T-helper 22 cell (primary cell): ENCODE results near the gene LMF1.

Experiments
- DNase-seq: peaks from one replicate; pipeline ENCODE4 v3.0.0-alpha.2; 2020; ENCODE audit warnings: low read depth

The LMF1 gene

GRCh38 chr16:929227-930073 is 41.3 kb downstream of the LMF1 start:
- DNase-seq = no peak

DNA sequence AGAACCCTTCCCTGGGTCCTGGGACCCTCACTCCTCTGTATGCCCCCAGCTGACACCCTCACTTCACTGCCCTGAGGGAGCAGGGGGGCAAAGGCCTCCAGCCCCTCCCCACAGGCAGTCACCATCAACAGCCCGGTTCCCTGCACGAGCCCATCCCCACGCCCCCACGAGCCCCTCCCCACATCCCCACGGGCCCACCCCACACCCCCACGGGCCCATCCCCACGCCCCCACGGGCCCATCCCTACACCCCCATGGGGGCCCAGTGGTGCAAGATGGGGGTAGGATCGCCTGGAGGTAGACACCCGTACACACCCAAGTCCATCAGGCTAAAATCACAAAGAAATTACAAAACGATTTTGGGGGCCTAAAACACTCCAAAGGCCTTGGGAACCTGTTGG is 42.3 kb downstream of the LMF1 start:
- DNase-seq = no peak

GRCh38 chr16:927931-928330 is 42.9 kb downstream of the LMF1 start:
- DNase-seq = no peak

DNA sequence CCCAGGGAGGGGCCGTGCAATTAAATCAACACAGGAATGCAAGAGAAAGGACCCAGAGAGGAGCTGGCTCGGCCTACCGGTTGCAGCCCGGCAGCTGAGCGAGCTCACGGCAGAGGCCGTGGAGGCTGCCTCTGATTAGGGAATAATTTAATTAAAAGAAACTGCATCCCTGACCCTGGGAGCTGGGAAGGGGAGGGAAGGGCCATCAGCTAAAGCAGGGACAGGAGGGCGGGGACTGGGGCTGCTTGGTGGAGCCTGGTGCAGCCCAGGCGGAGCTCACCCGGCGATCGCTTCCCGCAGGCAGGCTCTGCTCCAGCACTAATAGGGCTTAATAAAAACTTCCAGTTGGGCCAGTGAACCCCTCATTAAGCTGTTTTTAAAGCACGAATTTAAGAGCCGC is 43.4 kb downstream of the LMF1 start:
- DNase-seq = no peak

DNA sequence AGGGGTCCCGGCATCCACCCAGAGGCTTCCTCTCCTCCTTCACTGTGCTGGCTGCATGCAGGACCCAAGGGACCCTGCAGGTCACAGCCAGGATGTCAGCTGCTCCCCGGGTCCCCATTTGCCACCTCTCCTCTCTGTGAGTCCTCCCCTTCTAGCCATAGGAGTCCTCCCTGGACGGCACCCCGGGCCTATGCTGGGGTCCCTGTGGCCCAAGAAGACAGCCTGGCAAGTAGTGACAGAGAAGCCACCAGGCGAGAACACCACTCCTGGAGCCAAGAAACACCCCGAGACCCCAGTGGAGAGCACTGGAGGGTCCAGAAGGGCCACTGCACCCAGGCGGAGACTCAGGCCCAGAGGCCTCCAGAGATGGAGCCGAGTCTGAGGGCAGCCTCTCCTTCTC is 44.1 kb downstream of the LMF1 start:
- no peak for DNase-seq

DNA sequence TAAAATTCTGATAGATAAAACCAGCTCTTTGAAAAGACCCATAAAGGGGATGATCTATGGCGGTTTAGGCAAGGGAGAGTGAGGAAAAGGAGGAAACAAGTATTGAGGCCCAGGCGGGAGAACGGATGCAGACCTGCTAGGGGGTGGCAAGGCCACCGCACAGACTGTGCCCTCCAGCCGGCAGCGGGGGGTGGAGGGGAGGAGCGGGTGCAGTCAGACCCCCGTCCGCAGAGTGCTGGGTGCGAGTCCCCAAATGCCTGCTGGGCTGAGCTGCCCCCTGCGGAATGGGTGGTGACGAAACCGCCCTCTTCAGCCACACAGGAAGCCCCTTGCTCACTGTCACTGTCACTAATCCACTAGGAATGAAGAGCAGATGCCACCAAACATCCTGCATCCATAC is 46.0 kb downstream of the LMF1 start:
- no peak for DNase-seq

GRCh38 chr16:924063-924462 is 46.7 kb downstream of the LMF1 start:
- no peak for DNase-seq

DNA sequence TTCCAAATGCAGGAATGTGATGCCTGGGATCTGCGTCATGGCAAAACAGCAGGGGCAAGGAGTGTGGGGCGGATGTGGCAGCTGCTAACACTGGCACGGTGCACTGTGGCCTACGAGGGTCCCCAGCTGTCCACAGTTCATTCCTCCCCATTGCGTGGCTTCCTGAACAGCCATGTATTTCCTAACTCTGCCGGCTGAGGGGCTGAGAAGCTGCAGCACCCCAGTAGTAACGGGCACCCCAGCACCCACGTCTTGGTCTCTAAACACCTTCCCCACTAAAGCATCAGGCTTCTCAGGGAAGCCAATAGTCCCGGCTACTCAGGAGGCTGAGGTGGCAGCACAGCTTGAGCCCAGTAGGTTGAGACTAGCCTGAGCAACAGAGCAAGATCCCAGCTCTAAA is 47.6 kb downstream of the LMF1 start:
- no peak for DNase-seq

DNA sequence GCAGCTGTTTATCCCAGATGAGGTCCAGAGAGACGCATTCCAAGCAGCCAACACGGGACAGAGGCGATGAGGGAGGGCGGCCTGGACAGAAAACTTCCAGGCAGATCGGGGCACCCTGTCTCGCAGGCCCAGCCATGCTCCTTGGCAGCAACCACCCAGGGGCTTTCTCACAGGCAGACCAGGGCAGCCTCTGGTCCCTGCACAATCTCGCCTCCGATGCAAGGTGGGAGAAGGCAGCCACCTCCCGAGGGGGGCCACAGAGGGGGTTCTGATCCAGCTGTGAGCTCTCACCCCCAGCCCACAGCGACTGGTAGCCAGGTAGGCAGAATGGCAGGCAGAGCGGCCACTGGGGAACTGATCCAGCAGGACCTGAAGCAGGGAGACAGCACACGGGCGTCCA is 48.7 kb downstream of the LMF1 start:
- no peak for DNase-seq

DNA sequence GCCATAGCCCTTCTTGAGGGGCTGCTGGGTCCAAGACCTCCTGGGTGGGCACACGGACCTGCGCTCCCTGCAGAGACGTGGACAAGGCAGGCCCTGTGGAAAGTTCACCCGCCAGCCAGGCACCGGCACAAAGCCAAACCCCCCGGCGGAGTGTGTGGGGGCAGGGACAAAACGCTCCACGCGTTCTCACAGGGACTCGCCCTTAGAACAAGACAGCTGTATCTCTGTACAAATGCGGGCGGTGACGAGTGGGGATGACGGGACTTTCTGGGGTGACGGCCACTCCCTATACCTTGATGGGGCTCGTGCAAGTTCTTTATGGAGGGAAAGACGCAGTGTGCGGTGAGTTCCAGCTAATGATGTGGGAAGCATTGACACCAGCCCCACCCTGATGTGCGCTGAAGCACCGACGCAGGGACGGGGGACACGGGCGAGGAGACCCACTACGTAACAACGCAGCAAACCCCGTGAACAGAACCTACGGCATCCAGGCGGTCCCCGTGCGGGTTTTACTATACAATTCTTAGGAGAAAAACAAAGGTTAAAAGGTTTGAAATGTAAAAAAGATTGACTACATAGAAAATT is 49.4 kb downstream of the LMF1 start:
- DNase-seq = no peak

DNA sequence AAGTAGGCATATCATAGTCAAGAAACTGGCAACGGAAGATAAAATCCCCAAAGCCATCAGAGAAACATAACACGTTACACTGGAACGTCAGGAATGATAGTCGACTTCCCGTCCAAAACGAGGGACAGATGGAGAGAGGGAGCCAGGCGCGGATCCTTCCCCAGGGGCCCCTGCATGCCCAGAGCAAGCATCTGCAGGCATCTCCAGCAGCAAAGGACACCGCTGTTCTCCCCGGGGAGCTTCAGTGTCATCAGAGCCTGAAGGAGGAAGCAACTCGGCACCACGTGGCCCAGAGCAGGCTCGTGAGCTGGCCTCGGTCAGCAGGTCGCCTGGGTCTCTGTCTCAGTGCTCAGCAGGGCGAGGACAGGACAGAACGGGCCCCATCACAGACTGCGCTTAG is 50.1 kb downstream of the LMF1 start:
- DNase-seq = no peak

GRCh38 chr16:920051-920681 is 50.6 kb downstream of the LMF1 start:
- no peak for DNase-seq

GRCh38 chr16:919658-920050 is 51.1 kb downstream of the LMF1 start:
- no peak for DNase-seq

DNA sequence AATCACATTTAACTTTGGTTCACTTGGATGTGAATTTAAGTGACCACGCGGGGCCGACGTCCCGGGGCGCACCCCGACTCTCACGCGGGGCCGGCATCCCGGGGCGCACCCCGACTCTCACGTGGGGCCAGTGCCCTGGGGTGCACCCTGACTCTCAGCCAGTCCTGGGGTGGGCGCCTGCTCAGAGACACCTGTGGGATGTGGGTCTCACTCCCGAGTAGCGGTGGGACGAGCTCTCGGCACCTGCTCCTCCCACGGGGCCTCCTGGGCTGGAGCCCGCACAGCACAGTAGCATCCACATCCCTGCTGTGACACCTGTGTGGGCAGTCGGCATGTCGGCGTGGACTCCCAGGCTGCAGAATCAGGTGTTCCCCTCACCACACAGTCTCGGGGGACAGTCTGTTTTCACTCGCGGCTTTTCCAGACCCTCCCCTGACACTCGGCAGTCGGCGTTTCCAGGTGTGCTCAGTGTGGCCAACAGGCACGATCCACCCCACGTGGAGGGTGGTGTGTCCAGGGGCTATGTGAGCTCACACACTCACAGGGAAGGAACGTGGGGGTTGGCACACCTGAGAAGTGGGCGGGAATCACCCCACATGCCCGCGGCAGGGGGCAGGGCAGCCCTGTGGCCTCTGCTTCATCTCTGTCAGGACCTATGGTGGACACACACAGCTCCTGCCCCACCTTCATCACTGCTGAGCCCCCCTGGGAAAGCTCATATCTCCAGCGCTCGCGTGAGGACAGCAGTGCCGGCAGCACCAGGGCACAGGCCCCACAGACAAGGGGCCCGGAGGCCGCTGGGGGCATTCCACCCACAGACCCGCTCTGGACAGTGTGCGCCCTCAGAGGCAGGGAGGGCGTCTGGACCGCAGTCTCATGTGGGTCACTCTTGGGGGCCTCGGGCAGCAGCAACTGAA is 51.8 kb downstream of the LMF1 start:
- no peak for DNase-seq

DNA sequence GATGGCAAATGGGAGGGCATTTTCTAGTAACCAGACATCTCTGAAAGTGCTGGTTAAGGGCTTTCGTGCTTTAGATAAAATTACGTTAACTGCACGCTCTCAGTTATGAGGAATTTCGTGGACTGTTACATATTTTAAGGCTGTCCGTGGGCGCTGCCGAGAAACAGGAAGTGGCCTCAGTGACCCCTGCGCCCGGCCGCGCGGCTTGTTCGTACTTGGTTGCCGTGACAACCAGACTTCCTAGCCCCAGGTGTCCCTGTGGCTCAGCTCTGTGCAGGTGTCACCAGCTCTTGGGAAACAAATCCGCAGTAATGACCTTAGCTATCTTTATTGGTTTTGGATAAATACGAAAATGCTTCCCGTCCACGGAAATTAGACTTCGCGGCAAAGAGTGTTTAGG is 52.7 kb downstream of the LMF1 start:
- DNase-seq = no peak

- DNase-seq = no peak
Measured at GRCh38 chr16:917591-918061, 53.2 kb downstream of the LMF1 start.

GRCh38 chr16:916035-916799 is 54.6 kb downstream of the LMF1 start:
- no peak for DNase-seq

DNA sequence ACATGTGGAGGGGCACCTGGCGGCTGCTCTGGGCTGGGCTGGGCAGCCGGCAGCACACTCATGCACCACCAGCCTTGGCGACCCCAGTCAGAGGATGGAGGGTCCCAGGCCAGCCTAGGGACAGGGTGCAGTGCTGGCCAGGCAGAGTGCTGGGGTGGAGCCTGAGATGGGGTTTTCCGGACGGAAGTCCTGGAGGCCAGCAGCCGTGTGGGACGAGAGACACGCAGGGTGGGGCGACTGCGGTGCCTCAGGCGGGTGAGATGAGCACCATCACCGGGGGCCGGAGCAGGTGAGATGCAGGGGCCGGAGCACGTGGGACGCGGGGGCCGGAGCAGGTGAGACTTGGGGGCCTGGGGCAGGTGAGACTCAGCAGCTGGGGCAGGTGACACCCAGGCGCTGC is 55.2 kb downstream of the LMF1 start:
- no peak for DNase-seq

DNA sequence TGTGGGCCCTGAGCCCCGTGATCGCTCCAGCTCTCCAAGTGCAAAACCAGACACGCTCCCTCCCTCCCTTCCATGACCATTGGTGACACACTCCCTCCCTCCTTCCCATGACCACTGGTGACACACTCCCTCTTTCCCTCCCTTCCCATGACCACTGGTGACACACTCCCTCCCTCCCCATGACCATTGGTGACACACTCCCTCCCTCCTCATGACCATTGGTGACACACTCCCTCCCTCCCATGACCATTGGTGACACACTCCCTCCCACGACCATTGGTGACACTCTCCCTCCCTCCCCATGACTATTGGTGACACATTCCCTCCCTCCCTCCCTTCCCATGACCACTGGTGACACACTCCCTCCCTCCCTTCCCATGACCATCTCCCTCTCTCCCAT is 56.3 kb downstream of the LMF1 start:
- no peak for DNase-seq

DNA sequence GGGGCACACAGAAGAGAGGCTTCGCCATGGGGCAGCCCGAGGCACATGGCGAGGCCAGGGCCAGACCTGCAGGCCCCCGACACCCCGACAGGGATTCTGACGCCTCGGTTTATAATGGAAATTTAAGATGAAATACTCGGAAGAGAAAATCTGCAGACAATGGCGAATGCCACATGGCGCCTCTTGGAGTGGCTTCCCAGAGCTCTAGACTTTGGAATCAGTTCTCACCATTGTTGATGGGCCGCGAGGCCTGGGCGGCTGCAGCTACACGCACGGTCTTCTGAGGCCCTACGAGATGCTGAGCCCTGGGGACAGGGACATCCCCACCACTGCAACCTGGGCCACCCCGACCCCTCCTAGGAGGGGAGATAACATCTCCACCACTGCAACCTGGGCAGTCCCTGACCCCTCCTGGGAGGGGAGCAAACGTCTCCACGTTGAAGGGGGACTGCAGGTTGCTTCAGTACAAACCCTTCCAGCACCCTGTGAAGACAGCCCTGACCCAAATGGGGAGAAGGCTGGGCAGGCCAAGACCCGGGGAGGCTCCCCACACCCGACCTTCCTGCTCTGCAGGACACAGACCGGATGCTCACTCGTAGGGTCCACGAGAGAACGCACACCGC is 56.9 kb downstream of the LMF1 start:
- no peak for DNase-seq
